H9 (cell line): ENCODE data around the gene SYF2. TPM values are rescaled to one million over a fixed set of nuclear protein-coding genes. Genes with fewer than 3 reads are reported as not detected.

Source experiments
- DNase-seq: peaks from one replicate; pipeline ENCODE4 v3.0.0-alpha.2; 2017
- H2AFZ ChIP-seq: one replicate; pipeline ENCODE4 v1.6.1; 2013; ENCODE audit warnings: mild to moderate bottlenecking, low read length, control low read depth, moderate library complexity
- H2AK5ac ChIP-seq: 2 replicates; pipeline ENCODE4 v1.6.1; 2013; ENCODE audit warnings: low read length, control low read depth, mixed read lengths; ENCODE audit not compliant: insufficient read length
- H2BK120ac ChIP-seq: one replicate; pipeline ENCODE4 v1.6.1; 2013; ENCODE audit warnings: low read depth, mild to moderate bottlenecking, low read length, control low read depth, inconsistent platforms; ENCODE audit not compliant: poor library complexity, severe bottlenecking
- H2BK12ac ChIP-seq: 2 replicates; pipeline ENCODE4 v1.6.1; 2013; ENCODE audit warnings: low read length, control low read depth, mixed read lengths, low read depth; ENCODE audit not compliant: insufficient read length
- H2BK15ac ChIP-seq: 2 replicates; pipeline ENCODE4 v1.6.1; 2013; ENCODE audit warnings: low read depth, low read length, control low read depth
- H2BK20ac ChIP-seq: one replicate; pipeline ENCODE4 v1.6.1; 2013; ENCODE audit warnings: low read depth, mild to moderate bottlenecking, low read length, control low read depth, inconsistent platforms; ENCODE audit not compliant: poor library complexity, severe bottlenecking
- H2BK5ac ChIP-seq: 2 replicates; pipeline ENCODE4 v1.6.1; 2013; ENCODE audit warnings: low read length, control low read depth, mixed read lengths; ENCODE audit not compliant: insufficient read length
- H3K14ac ChIP-seq: 2 replicates; pipeline ENCODE4 v1.6.1; 2013; ENCODE audit warnings: low read length, control low read depth; ENCODE audit not compliant: insufficient read depth
- H3K18ac ChIP-seq: 2 replicates; pipeline ENCODE4 v1.6.1; 2013; ENCODE audit warnings: low read depth, mild to moderate bottlenecking, mixed read lengths, low read length, control low read depth; ENCODE audit not compliant: insufficient read length
- H3K23ac ChIP-seq: 2 replicates; pipeline ENCODE4 v1.6.1; 2013; ENCODE audit warnings: low read length, control low read depth, mixed read lengths, low read depth; ENCODE audit not compliant: insufficient read length
- H3K23me2 ChIP-seq: 2 replicates; pipeline ENCODE4 v1.6.1; 2013; ENCODE audit warnings: low read depth, mild to moderate bottlenecking, mixed read lengths, low read length, control low read depth; ENCODE audit not compliant: insufficient read length, poor library complexity, severe bottlenecking
- H3K27ac ChIP-seq: 2 replicates; pipeline ENCODE4 v1.5.1; 2013; ENCODE audit warnings: low read length, control low read depth, mixed read lengths, low read depth; ENCODE audit not compliant: insufficient read length
- H3K27me3 ChIP-seq: 2 replicates; pipeline ENCODE4 v1.6.1; 2013; ENCODE audit warnings: low read length, control low read depth, inconsistent platforms; ENCODE audit not compliant: insufficient read depth
- H3K4ac ChIP-seq: 2 replicates; pipeline ENCODE4 v1.6.1; 2013; ENCODE audit warnings: low read depth, mild to moderate bottlenecking, control low read depth, inconsistent platforms, low read length, moderate library complexity
- H3K4me1 ChIP-seq: 2 replicates; pipeline ENCODE4 v1.6.1; 2013; ENCODE audit warnings: low read length, control low read depth, inconsistent platforms; ENCODE audit not compliant: insufficient read depth
- H3K4me2 ChIP-seq: 2 replicates; pipeline ENCODE4 v1.6.1; 2013; ENCODE audit warnings: low read length, control low read depth, mixed read lengths; ENCODE audit not compliant: insufficient read length, insufficient read depth
- H3K56ac ChIP-seq: 2 replicates; pipeline ENCODE4 v1.6.1; 2013; ENCODE audit warnings: low read depth, mild to moderate bottlenecking, mixed read lengths, low read length, control low read depth; ENCODE audit not compliant: insufficient read length
- H3K79me1 ChIP-seq: 2 replicates; pipeline ENCODE4 v1.6.1; 2013; ENCODE audit warnings: low read depth, mild to moderate bottlenecking, moderate library complexity, low read length, control low read depth, inconsistent platforms; ENCODE audit not compliant: insufficient read depth, poor library complexity, severe bottlenecking
- H3K79me2 ChIP-seq: 2 replicates; pipeline ENCODE4 v1.6.1; 2013; ENCODE audit warnings: low read length, control low read depth, inconsistent platforms; ENCODE audit not compliant: insufficient read depth
- H3K9ac ChIP-seq: 2 replicates; pipeline ENCODE4 v1.6.1; 2013; ENCODE audit warnings: low read length, control low read depth, mixed read lengths; ENCODE audit not compliant: insufficient read length; ENCODE audit errors: extremely low read depth
- H3K9me3 ChIP-seq: one replicate; pipeline ENCODE4 v1.6.1; 2013; ENCODE audit warnings: low read depth, low read length, inconsistent platforms; ENCODE audit not compliant: control insufficient read depth
- H3T11ph ChIP-seq: one replicate; pipeline ENCODE4 v1.6.1; 2013; ENCODE audit warnings: mild to moderate bottlenecking, low read length, control low read depth, inconsistent platforms
- H4K20me1 ChIP-seq: one replicate; pipeline ENCODE4 v1.6.1; 2013; ENCODE audit not compliant: control insufficient read depth, insufficient read length, insufficient read depth
- H4K5ac ChIP-seq: 2 replicates; pipeline ENCODE4 v1.6.1; 2013; ENCODE audit warnings: low read depth, mild to moderate bottlenecking, mixed read lengths, low read length, control low read depth; ENCODE audit not compliant: insufficient read length
- H4K8ac ChIP-seq: replicated peaks from 2 replicates; pipeline ENCODE4 v1.6.1; 2013; ENCODE audit warnings: low read length, control low read depth, mixed read lengths, low read depth; ENCODE audit not compliant: insufficient read length
- H4K91ac ChIP-seq: 2 replicates; pipeline ENCODE4 v1.6.1; 2013; ENCODE audit warnings: low read depth, mild to moderate bottlenecking, moderate library complexity, mixed read lengths, low read length, control low read depth; ENCODE audit not compliant: insufficient read length
- H3K27ac Mint-ChIP-seq, 3 experiments: 2 replicates in 2 of 3; 3 replicates in 1 of 3; pipeline ENCODE4 v1.8.0; 2020 to 2021; ENCODE audit warnings: mixed read lengths in 3 of 3, mild to moderate bottlenecking in 1 of 3, moderate library complexity in 1 of 3
- H3K27me3 Mint-ChIP-seq: 2 replicates; pipeline ENCODE4 v1.8.0; 2021; ENCODE audit warnings: low read depth, mild to moderate bottlenecking, moderate library complexity, mixed read lengths
- H3K36me3 Mint-ChIP-seq, 3 experiments: 2 replicates in 2 of 3; 3 replicates in 1 of 3; pipeline ENCODE4 v1.8.0; 2020 to 2021; ENCODE audit warnings: low read depth in 3 of 3, mixed read lengths in 3 of 3; ENCODE audit not compliant: insufficient read depth in 1 of 3
- H3K4me1 Mint-ChIP-seq, 2 experiments: 2 replicates each; pipeline ENCODE4 v1.8.0; 2020; ENCODE audit warnings: mixed read lengths in 2 of 2
- H3K4me3 Mint-ChIP-seq, 2 experiments: 2 replicates in 1 of 2; 3 replicates in 1 of 2; pipeline ENCODE4 v1.8.0; 2020 to 2021; ENCODE audit warnings: mild to moderate bottlenecking in 2 of 2, mixed read lengths in 2 of 2, moderate library complexity in 1 of 2
- H3K9me3 Mint-ChIP-seq, 2 experiments: 2 replicates in 1 of 2; 3 replicates in 1 of 2; pipeline ENCODE4 v1.8.0; 2020; ENCODE audit warnings: mild to moderate bottlenecking in 2 of 2, mixed read lengths in 2 of 2, moderate library complexity in 1 of 2
- CTCF ChIP-seq: fragments of 200-600 bp; sonication (generic); conservative IDR thresholded peaks from 3 replicates; pipeline ENCODE4 v1.8.0; 2021; ENCODE audit warnings: antibody characterized with exemption, mild to moderate bottlenecking
- WGBS: extraction: QIAGEN DNeasy Blood & Tissue Kit; methylation state at CpG from one replicate; pipeline ENCODE4 v1.1.7; 2013; ENCODE audit warnings: missing lambda C conversion rate, low lambda C conversion rate, mixed read lengths; ENCODE audit not compliant: insufficient read length; ENCODE audit errors: extremely low coverage; 5-methylcytosine and 5-hydroxymethylcytosine counted together
- total RNA-seq: library from RNA; stranded (reverse); gene quantifications from 2 replicates; pipeline ENCODE4 v1.2.1, GENCODE V29; 2021

SYF2 gene
- total RNA-seq, 1 experiment from 2014 or later: 36.5 TPM

- Histone ChIP-seq H2BK20ac (no peak overlapping the region), H3K4me2 (no peak overlapping the region), H3K27ac (no peak overlapping the region), H4K5ac (no peak overlapping the region), H2AFZ (no peak overlapping the region), H3K4me1 (no peaks in the 10 kb centered on the region), H3K18ac (no peak overlapping the region), H3K79me1 (no peaks in the 10 kb centered on the region), H2AK5ac (no peak overlapping the region), H3K4ac (no peak overlapping the region), H3T11ph (no peak overlapping the region), H4K91ac (no peak overlapping the region), H3K9me3 (no peaks in the 10 kb centered on the region), H3K79me2 (no peaks in the 10 kb centered on the region), H3K9ac (no peak overlapping the region), H2BK15ac (no peak overlapping the region), H2BK120ac (no peak overlapping the region), H4K8ac (no peak overlapping the region), H2BK5ac (no peak overlapping the region), H2BK12ac (no peak overlapping the region), H4K20me1 (no peaks in the 10 kb centered on the region), H3K23ac (no peak overlapping the region), H3K14ac (no peak overlapping the region), H3K56ac (no peak overlapping the region), H3K23me2 (no peaks in the 10 kb centered on the region), H3K27me3 (no peaks in the 10 kb centered on the region)
- Mint-ChIP-seq H3K36me3 (no peaks in the 10 kb centered on the region), H3K27ac (no peak overlapping the region), H3K9me3 (no peaks in the 10 kb centered on the region), H3K4me1 (peaks cover 10 to 16% of the 10 kb centered on the region in 2 experiments), H3K27me3 (no peaks in the 10 kb centered on the region), H3K4me3 (no peak overlapping the region)
- no peak for TF ChIP-seq CTCF
- DNase-seq: no peak
- WGBS: no CpG with 5 or more reads among the region's 2 CpGs
These were observed 23.6 kb downstream of the SYF2 start for GRCh38 chr1:25208561-25209222.
